GM19023 (cell line): ENCODE data around the gene RNFT1.
A peak's percentile ranks its signal among the peaks of the same experiment; 100 is the strongest.
"Not testable (repeated sequence)": the region's sequence is repeated elsewhere in the genome, so short reads cannot be mapped to it uniquely, and the experiment has no call there.

Experiments used
- ATAC-seq: cut with Tn5 transposase; IDR thresholded peaks from one replicate; pipeline ENCODE4 v1.9.1; 2021; ENCODE audit warnings: mild to moderate bottlenecking, moderate library complexity; ENCODE audit not compliant: unreplicated experiment

Gene RNFT1

GRCh38 chr17:59964482-59965328, at the start of gene RNFT1:
RNFT1 (minus strand) TSS chr17:59964740; CDS start chr17:59964663, 77 bp downstream.
- ATAC-seq = peak; percentile 81

- not testable (repeated sequence) for ATAC-seq
Measured at GRCh38 chr17:60009326-60009725, 44.8 kb upstream of the RNFT1 start.

GRCh38 chr17:60008377-60008776, 43.8 kb upstream of the RNFT1 start:
- ATAC-seq = not testable (repeated sequence)

GRCh38 chr17:60006160-60006559, 41.6 kb upstream of the RNFT1 start:
- ATAC-seq = no peak

- ATAC-seq = not testable (repeated sequence)
Measured at GRCh38 chr17:60004561-60004960, 40.0 kb upstream of the RNFT1 start.

- not testable (repeated sequence) for ATAC-seq
Measured at GRCh38 chr17:60002405-60002804, 37.9 kb upstream of the RNFT1 start.

GRCh38 chr17:59996608-59997007, 32.1 kb upstream of the RNFT1 start:
- not testable (repeated sequence) for ATAC-seq

- not testable (repeated sequence) for ATAC-seq
Measured at GRCh38 chr17:59975166-59975565, 10.6 kb upstream of the RNFT1 start.

GRCh38 chr17:59973483-59973882, 8.9 kb upstream of the RNFT1 start:
- not testable (repeated sequence) for ATAC-seq

GRCh38 chr17:59972778-59973177, 8.2 kb upstream of the RNFT1 start:
- no peak for ATAC-seq

- ATAC-seq = not testable (repeated sequence)
Measured at GRCh38 chr17:59971771-59972170, 7.2 kb upstream of the RNFT1 start.

GRCh38 chr17:59963738-59964481, 630 bp downstream of the RNFT1 start:
- ATAC-seq = peak; percentile 39

GRCh38 chr17:59962739-59963318, 1.7 kb downstream of the RNFT1 start:
- ATAC-seq = no peak

GRCh38 chr17:59959574-59959973, 5.0 kb downstream of the RNFT1 start:
- not testable (repeated sequence) for ATAC-seq

- no peak for ATAC-seq
Measured at GRCh38 chr17:59954856-59955255, 9.7 kb downstream of the RNFT1 start.

GRCh38 chr17:59950049-59950448, 14.5 kb downstream of the RNFT1 start:
- ATAC-seq = no peak

- not testable (repeated sequence) for ATAC-seq
Measured at GRCh38 chr17:59947310-59947709, 17.2 kb downstream of the RNFT1 start.

GRCh38 chr17:59946433-59946832, 18.1 kb downstream of the RNFT1 start:
- not testable (repeated sequence) for ATAC-seq

- no peak for ATAC-seq
Measured at GRCh38 chr17:59941131-59941530, 23.4 kb downstream of the RNFT1 start.

- ATAC-seq = not testable (repeated sequence)
Measured at GRCh38 chr17:59940697-59941096, 23.8 kb downstream of the RNFT1 start.

GRCh38 chr17:59933317-59933716, 31.2 kb downstream of the RNFT1 start:
- not testable (repeated sequence) for ATAC-seq
